Pancreas (tissue), 10 donors: ENCODE measurements around the gene TRPC4AP. TPM values are rescaled to one million over a fixed set of nuclear protein-coding genes. Genes with fewer than 3 reads are reported as not detected.
"Not testable (repeated sequence)": the region's sequence is repeated elsewhere in the genome, so short reads cannot be mapped to it uniquely, and the experiment has no call there.

Experiments
- ATAC-seq, 4 donors: fragments of 200-7000 bp; cut with Tn5 transposase; one replicate each; pipeline versions ENCODE4 v1.8.0 to v1.9.1; 2020; ENCODE audit warnings: mild to moderate bottlenecking in 4 of 4, moderate library complexity in 4 of 4
- DNase-seq, 6 donors: peaks; one replicate each; pipeline ENCODE4 v3.0.0-alpha.2; 2020
- FAIRE-seq: peaks from 2 replicates; lab custom pipeline; 2012; peaks lifted over from hg19 to GRCh38; lab: Jason Lieb, UNC
- H3K27ac ChIP-seq, 4 donors: fragments of 200-600 bp; sonication (generic); 1 replicate in 3 of 4; 2 replicates in 1 of 4; pipeline versions ENCODE4 v1.5.0 to v1.8.0; 2020
- H3K27me3 ChIP-seq, 4 donors: fragments of 200-600 bp; one replicate each; pipeline ENCODE4 v1.8.0; 2021
- H3K36me3 ChIP-seq, 3 donors: fragments of 200-600 bp; sonication (generic) in 1 of 3; one replicate each; pipeline versions ENCODE4 v1.5.0 to v1.8.0; 2020 to 2021
- H3K4me1 ChIP-seq, 3 donors: fragments of 200-600 bp; one replicate each; pipeline ENCODE4 v1.8.0; 2021
- H3K4me3 ChIP-seq, 4 donors: fragments of 200-600 bp; sonication (generic) in 2 of 4; one replicate each; pipeline versions ENCODE4 v1.5.0 to v1.8.0; 2020 to 2021
- H3K9me3 ChIP-seq, 4 donors: fragments of 200-600 bp; one replicate each; pipeline ENCODE4 v1.8.0; 2021
- WGBS, 2 donors: extraction: QIAGEN DNeasy Blood & Tissue Kit; methylation state at CpG; one replicate each; pipeline ENCODE4 v1.1.7; 2013; 5-methylcytosine and 5-hydroxymethylcytosine counted together
- intact Hi-C, 3 donors: fragments of 100-400 bp; cut with DNase I; formaldehyde crosslinking; loops; one replicate each; pipeline versions ENCODE4 v1.11.1 to v1.14.2; 2022
- polyA plus RNA-seq, 2 donors: library from polyadenylated mRNA; stranded (reverse); fragments of 200-250 nt; gene quantifications; one replicate each; pipeline ENCODE4 v1.2.3, GENCODE V29; 2013
- total RNA-seq, 6 donors: library from RNA; stranded (reverse); fragmentation: NEBNext Ultra II Directional in 4 of 6; extraction: Animal tissue kit (Norgen Biotek cat#: 25700) in 4 of 6; gene quantifications; one replicate each; pipeline versions ENCODE4 v1.2.1 to v1.2.4, GENCODE V29; 2021 to 2023
- TF ChIP-seq, protein P1 (sequence below), 4 donors: fragments of 200-600 bp; sonication (generic) in 3 of 4; IDR thresholded peaks; one replicate each; pipeline versions ENCODE4 v1.5.0 to v1.8.0; 2021; ENCODE audit warnings: antibody characterized with exemption in 4 of 4
- donor health status: healthy with polysubstance abuse.
- donor health status: DM: no; HTN: no; CAD: no; lungs with moderate emphysema.
- donor health status: DM: no; HTN: no; CAD: no.
- donor health status: control.
- donor health status: control.
- donor health status: Bipolar disorder and iron deficiency.
- donor health status: DM: yes; HTN: yes; CAD: no.
- donor health status: DM: no; HTN: no; CAD: no.
- donor health status: DM: no; HTN: no; CAD: no.
- donor health status: DM: yes; HTN: yes; CAD: no.

The TRPC4AP gene
- total and polyA plus RNA-seq, 8 donors = 30.7 to 43.1 (median 34.0) TPM

DNA sequence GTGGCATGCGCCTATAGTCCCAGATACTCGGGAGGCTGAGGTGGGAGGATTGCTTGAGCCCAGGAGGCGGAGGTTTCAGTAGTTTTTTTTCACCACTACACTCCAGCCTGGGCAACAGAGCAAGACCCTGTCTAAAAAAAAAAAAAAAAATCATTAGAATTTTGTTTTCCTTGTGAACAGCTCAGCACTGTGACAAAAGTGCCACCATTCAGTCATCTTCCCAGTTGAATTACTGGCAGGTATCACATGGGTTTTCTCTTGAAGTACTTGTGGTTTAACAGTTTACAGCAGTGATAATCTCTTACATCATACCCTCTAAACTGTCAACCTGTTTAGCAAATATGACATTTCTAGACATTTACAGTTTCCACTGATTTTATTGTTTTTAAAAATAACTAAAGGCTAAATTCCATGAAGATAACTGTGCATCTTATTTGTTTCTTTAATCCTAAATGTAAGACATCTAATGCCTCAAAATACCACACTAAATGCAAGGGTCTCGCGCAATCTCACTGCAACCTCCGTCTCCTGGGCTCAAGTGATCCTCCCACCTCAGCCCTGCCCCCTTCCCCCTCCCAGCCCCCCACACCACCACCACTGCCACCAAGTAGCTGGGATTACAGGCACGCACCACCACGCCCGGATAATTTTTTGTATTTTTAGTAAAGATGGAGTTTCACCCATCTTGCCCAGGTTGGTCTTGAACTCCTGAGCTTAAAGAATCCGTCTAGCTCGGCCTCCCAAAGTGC lies 7.0 kb downstream of the TRPC4AP start:
- Histone ChIP-seq H3K4me3 (no peak overlapping the region), H3K36me3 (no peaks in the 10 kb centered on the region), H3K9me3 (no peaks in the 10 kb centered on the region), H3K4me1 (peaks cover 0 to 29% (median 0%) of the 10 kb centered on the region in 3 donors), H3K27me3 (no peaks in the 10 kb centered on the region), H3K27ac (no peak overlapping the region)
- intact Hi-C loops = no loop called here
- DNase-seq (no peak), ATAC-seq (no peak), FAIRE-seq (no peak)
- TF ChIP-seq, protein P1, sequence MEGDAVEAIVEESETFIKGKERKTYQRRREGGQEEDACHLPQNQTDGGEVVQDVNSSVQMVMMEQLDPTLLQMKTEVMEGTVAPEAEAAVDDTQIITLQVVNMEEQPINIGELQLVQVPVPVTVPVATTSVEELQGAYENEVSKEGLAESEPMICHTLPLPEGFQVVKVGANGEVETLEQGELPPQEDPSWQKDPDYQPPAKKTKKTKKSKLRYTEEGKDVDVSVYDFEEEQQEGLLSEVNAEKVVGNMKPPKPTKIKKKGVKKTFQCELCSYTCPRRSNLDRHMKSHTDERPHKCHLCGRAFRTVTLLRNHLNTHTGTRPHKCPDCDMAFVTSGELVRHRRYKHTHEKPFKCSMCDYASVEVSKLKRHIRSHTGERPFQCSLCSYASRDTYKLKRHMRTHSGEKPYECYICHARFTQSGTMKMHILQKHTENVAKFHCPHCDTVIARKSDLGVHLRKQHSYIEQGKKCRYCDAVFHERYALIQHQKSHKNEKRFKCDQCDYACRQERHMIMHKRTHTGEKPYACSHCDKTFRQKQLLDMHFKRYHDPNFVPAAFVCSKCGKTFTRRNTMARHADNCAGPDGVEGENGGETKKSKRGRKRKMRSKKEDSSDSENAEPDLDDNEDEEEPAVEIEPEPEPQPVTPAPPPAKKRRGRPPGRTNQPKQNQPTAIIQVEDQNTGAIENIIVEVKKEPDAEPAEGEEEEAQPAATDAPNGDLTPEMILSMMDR (IDR thresholded peaks at IDR 0.05) = no peak
- 84 to 89% methylated on average over 11 of the region's 11 CpGs for WGBS, 2 donors

DNA sequence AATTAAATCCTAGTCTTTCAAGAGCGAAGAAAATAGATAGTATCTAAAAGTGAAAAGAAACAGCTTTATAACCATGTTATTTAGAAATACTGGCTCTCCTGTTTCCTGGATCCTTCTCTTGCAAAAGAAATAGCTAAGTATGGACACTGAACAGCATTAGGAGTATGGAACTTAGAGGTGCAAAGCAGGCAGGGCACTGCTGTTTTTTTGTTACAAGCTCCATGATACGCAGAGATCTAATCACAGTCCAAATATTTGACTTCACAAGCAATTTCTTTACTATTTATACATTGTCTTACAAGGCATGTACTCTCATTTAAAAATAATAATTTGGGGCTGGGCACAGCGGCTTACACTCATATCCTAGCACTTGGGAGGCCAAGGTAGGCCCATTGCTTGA lies 7.6 kb downstream of the TRPC4AP start:
- ATAC-seq = peak in 2 of 4 donors; percentile 62 to 63
- peaks cover 0 to 32% (median 0%) of the 10 kb centered on the region in 3 donors for H3K4me1 ChIP-seq
- no peak overlapping the region for H3K4me3 ChIP-seq
- no peaks in the 10 kb centered on the region for H3K9me3 ChIP-seq
- H3K27ac ChIP-seq = no peak overlapping the region
- no peaks in the 10 kb centered on the region for H3K27me3 ChIP-seq
- FAIRE-seq = no peak
- TF ChIP-seq, protein P1 (IDR thresholded peaks at IDR 0.05) = no peak
- intact Hi-C loops = no loop called here
- no peaks in the 10 kb centered on the region for H3K36me3 ChIP-seq
- WGBS, 2 donors = 39 to 44% methylated on average over 3 of the region's 3 CpGs
- DNase-seq = no peak

GRCh38 chr20:35080348-35080642 lies 12.3 kb downstream of the TRPC4AP start:
- peaks cover 3 to 12% (median 10%) of the 10 kb centered on the region in 3 donors for H3K36me3 ChIP-seq
- DNase-seq, FAIRE-seq, intact Hi-C loops, H3K9me3 ChIP-seq, H3K27ac ChIP-seq, H3K27me3 ChIP-seq, H3K4me3 ChIP-seq: not testable (repeated sequence)
- peak in 2 of 4 donors; percentile 52 to 57 for ATAC-seq
- 43 to 47% methylated on average over 5 of the region's 5 CpGs for WGBS, 2 donors
- H3K4me1 ChIP-seq = peaks cover 0 to 15% (median 0%) of the 10 kb centered on the region in 3 donors

DNA sequence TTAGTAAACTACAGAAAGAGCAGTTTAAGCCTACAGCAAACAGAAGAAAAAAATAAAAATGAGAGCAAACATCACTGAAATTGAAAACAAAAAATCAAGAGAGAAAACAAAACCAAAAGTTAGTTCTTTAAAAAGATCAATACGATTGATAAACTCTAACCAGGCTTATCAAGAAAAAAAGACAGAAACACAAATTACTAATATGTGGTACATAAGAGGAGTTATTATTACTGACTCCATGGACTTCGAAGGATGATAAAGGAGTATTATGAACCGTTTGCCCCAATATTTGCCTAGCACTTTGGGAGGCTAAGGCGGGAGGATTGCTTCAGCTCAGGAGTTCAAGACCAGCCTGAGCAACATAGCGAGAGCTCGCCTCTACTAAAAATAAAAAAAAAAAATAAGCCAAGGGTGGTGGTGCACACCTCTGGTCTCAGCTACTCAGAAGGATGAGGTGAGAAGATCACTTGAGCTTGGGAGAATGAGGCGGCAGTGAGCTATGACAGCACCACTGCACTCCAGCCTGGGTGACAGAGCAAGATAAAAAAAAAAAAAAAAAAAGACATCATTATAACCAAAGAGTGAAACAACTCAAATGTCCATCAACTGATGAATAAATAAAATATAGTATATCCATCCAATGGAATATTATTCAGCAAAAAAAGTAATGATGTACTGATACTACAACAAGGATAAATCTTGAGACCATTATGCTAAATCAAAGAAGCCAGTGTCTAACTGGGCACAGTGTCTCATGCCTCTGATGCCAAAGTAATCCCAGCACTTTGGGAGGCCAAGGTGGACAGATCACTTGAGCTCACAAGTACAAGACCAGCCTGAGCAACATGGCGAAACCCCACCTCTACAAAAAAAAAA lies 12.9 kb downstream of the TRPC4AP start:
- Histone ChIP-seq H3K36me3 (peaks cover 3 to 12% (median 10%) of the 10 kb centered on the region in 3 donors), H3K27me3 (no peaks in the 10 kb centered on the region), H3K27ac (no peak overlapping the region), H3K9me3 (no peaks in the 10 kb centered on the region), H3K4me1 (peaks cover 0 to 10% (median 0%) of the 10 kb centered on the region in 3 donors), H3K4me3 (no peak overlapping the region)
- ATAC-seq (peak in 2 of 4 donors; percentile 13 to 40), FAIRE-seq (no peak), DNase-seq (no peak)
- TF ChIP-seq, protein P1 (IDR thresholded peaks at IDR 0.05) = no peak
- WGBS, 2 donors = 76 to 80% methylated on average over 8 of the region's 8 CpGs
- intact Hi-C loops = no loop called here

DNA sequence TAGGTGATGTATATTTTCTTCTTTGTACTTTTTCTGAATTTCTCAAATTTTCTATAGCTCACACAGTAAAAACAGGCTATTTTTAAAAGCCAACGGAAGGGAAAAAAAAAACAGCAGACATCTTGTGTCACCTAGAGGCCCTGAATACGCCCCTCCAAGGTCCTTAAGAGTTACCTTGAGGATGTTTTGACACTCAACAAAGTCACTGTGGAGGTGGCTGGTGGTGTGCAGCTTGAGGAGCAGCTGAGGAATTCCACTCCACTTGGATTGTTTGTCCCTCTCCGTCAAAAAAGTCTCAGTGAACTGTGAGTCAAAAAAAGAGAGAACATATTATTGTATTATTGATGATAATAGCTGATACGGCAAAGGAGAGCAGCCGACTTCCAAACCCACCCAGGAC lies 14.7 kb downstream of the TRPC4AP start:
- ATAC-seq (no peak), FAIRE-seq (no peak), DNase-seq (no peak)
- H3K27me3 ChIP-seq = no peaks in the 10 kb centered on the region
- peaks cover 3 to 12% (median 10%) of the 10 kb centered on the region in 3 donors for H3K36me3 ChIP-seq
- peaks cover 0 to 9% (median 0%) of the 10 kb centered on the region in 3 donors for H3K4me1 ChIP-seq
- H3K4me3 ChIP-seq = no peak overlapping the region
- H3K9me3 ChIP-seq = no peaks in the 10 kb centered on the region
- TF ChIP-seq, protein P1 (IDR thresholded peaks at IDR 0.05) = no peak
- no peak overlapping the region for H3K27ac ChIP-seq
- intact Hi-C loops = no loop called here
- 94 to 97% methylated on average over 5 of the region's 5 CpGs for WGBS, 2 donors
